GM08714 (cell line): ENCODE results near the gene PLAGL1.

ENCODE experiments used
- H3K4me3 ChIP-seq: fragments of 200-500 bp; sonication (Bioruptor generic); 2 replicates; pipeline ENCODE4 v1.5.1; 2014; ENCODE audit warnings: mild to moderate bottlenecking, low read length, inconsistent platforms
- ZNF274 ChIP-seq: IDR thresholded peaks from 2 replicates; pipeline ENCODE4 v1.6.1; 2012; ENCODE audit warnings: mild to moderate bottlenecking, low read depth, low read length

Gene PLAGL1

GRCh38 chr6:143965503-143966171, 42.4 kb downstream of the PLAGL1 start:
- TF ChIP-seq ZNF274 = no peak
- no peak overlapping the region for H3K4me3 ChIP-seq

- H3K4me3 ChIP-seq = no peak overlapping the region
- TF ChIP-seq ZNF274 = no peak
These were observed 43.4 kb downstream of the PLAGL1 start for GRCh38 chr6:143964674-143965081.

- TF ChIP-seq ZNF274 = no peak
- H3K4me3 ChIP-seq = no peak overlapping the region
These were observed 44.7 kb downstream of the PLAGL1 start for GRCh38 chr6:143963158-143963919.

- TF ChIP-seq ZNF274 = no peak
- no peak overlapping the region for H3K4me3 ChIP-seq
These were observed 45.9 kb downstream of the PLAGL1 start for GRCh38 chr6:143961886-143962878.

GRCh38 chr6:143961066-143961465, 47.0 kb downstream of the PLAGL1 start:
- TF ChIP-seq ZNF274 = no peak
- no peak overlapping the region for H3K4me3 ChIP-seq

- no peak overlapping the region for H3K4me3 ChIP-seq
These were observed 48.1 kb downstream of the PLAGL1 start for GRCh38 chr6:143959927-143960326.

GRCh38 chr6:143958839-143959399, 49.1 kb downstream of the PLAGL1 start:
- no peak overlapping the region for H3K4me3 ChIP-seq
- TF ChIP-seq ZNF274 = no peak

More at GRCh38 chr6:143959927-143960326, 48.1 kb downstream of the PLAGL1 start:
- no peak for TF ChIP-seq ZNF274

GRCh38 chr6:143957679-143958274, 50.3 kb downstream of the PLAGL1 start:
- H3K4me3 ChIP-seq = no peak overlapping the region
- TF ChIP-seq ZNF274 = no peak

- no peak overlapping the region for H3K4me3 ChIP-seq
- no peak for TF ChIP-seq ZNF274
These were observed 52.1 kb downstream of the PLAGL1 start for GRCh38 chr6:143955971-143956370.

GRCh38 chr6:143953922-143954321, 54.1 kb downstream of the PLAGL1 start:
- TF ChIP-seq ZNF274 = no peak
- H3K4me3 ChIP-seq = no peak overlapping the region

- TF ChIP-seq ZNF274 = no peak
These were observed 54.9 kb downstream of the PLAGL1 start for GRCh38 chr6:143952947-143953701.

GRCh38 chr6:143952060-143952778, 55.8 kb downstream of the PLAGL1 start:
- no peak for TF ChIP-seq ZNF274
- H3K4me3 ChIP-seq = no peak overlapping the region

More at GRCh38 chr6:143952947-143953701, 54.9 kb downstream of the PLAGL1 start:
- no peak overlapping the region for H3K4me3 ChIP-seq

- H3K4me3 ChIP-seq = no peak overlapping the region
- TF ChIP-seq ZNF274 = no peak
These were observed 57.2 kb downstream of the PLAGL1 start for GRCh38 chr6:143950875-143951274.
